ENCODE data around the gene KRTAP4-5.
"Not testable (repeated sequence)": the region's sequence is repeated elsewhere in the genome, so short reads cannot be mapped to it uniquely, and the experiment has no call there.

KRTAP4-5 gene

DNA sequence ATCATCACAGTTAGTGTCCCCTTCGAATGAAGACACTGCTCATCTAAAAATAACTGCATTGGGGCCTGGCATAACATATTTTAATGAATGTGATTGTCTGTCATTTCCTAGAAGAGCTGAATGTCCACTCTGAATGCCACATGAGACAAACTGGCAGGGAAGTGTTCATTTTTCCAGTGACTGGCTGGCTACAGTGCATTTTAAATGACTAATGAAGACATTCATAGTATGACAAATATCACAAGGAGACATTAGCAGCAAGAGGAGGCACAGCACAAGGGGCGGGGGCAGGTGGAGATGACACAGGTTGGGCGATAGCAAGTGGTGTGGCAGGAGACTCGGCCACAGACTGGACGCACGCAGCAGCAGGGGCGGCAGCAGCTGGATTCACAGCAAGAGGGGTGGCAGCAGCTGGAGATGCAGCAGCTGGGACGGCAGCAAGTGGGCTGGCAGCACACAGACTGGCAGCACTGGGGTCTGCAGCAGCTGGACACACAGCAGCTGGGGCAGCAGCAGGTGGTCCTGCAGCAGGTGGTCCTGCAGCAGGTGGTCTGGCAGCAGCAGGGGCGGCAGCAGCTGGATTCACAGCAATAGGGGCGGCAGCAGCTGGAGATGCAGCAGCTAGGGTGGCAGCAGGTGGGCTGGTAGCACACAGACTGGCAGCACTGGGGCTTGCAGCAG, 514 bp downstream of the KRTAP4-5 start:
- not testable (repeated sequence) for H3K9me3 ChIP-seq (ENCODE audit: control insufficient read depth, low read length); H3K4me3 ChIP-seq (ENCODE audit: insufficient read depth, low read depth, low read length); H3K36me3 ChIP-seq (ENCODE audit: control insufficient read depth, insufficient read depth, low read length); H3K4me1 ChIP-seq (ENCODE audit: control insufficient read depth, insufficient read depth, low read length); H3K27ac ChIP-seq (ENCODE audit: insufficient read depth, low read depth, low read length, poor library complexity, severe bottlenecking); H3K27me3 ChIP-seq (ENCODE audit: control insufficient read depth, insufficient read depth, low read length, poor library complexity, severe bottlenecking)
- WGBS, 2 experiments: 86% methylated on average over 10 of the region's 10 CpGs

DNA sequence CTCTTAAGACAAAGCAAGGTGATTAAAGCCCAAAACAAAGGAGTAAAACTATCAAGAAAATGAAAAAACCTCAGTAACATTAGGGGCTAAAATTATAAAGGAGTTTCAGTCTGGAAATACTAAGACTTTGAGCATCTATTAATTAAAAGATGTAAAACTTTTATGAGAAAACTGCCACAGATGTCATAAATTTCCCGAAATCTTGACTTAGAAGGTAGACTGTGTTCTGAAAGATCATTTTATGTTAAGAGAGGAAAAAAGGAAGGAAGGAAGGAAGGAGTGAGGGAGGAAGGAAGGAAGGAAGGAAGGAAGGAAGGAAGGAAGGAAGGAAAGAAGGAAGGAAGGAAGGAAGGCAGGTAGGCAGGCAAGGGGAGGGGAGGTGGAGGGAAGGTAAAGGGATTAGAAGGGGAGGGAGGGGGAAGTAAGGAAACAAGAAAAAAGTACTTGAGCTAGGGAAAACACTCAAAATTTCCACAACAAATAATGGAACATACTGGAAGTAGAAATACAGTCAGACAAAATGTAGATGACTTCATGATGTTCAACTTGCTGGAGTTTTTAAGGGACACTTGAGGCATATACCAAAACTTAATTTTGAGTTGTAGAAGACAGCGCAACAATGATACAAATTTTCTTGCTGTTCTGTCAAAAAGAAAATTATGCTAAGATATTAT, 2.0 kb downstream of the KRTAP4-5 start:
- H3K36me3 ChIP-seq (ENCODE audit: control insufficient read depth, insufficient read depth, low read length): no peaks in the 10 kb centered on the region
- H3K4me3 ChIP-seq (ENCODE audit: insufficient read depth, low read depth, low read length): no peak overlapping the region
- no peaks in the 10 kb centered on the region for H3K27me3 ChIP-seq (ENCODE audit: control insufficient read depth, insufficient read depth, low read length, poor library complexity, severe bottlenecking)
- 93 to 100% methylated on average over 2 of the region's 2 CpGs for WGBS, 2 experiments
- no peaks in the 10 kb centered on the region for H3K9me3 ChIP-seq (ENCODE audit: control insufficient read depth, low read length)
- no peak overlapping the region for H3K27ac ChIP-seq (ENCODE audit: insufficient read depth, low read depth, low read length, poor library complexity, severe bottlenecking)
- no peaks in the 10 kb centered on the region for H3K4me1 ChIP-seq (ENCODE audit: control insufficient read depth, insufficient read depth, low read length)

- no peaks in the 10 kb centered on the region for H3K27me3 ChIP-seq (ENCODE audit: control insufficient read depth, insufficient read depth, low read length, poor library complexity, severe bottlenecking)
- H3K27ac ChIP-seq (ENCODE audit: insufficient read depth, low read depth, low read length, poor library complexity, severe bottlenecking): no peak overlapping the region
- H3K4me1 ChIP-seq (ENCODE audit: control insufficient read depth, insufficient read depth, low read length): no peaks in the 10 kb centered on the region
- 97 to 100% methylated on average over 2 of the region's 2 CpGs for WGBS, 2 experiments
- no peaks in the 10 kb centered on the region for H3K36me3 ChIP-seq (ENCODE audit: control insufficient read depth, insufficient read depth, low read length)
- H3K9me3 ChIP-seq (ENCODE audit: control insufficient read depth, low read length): no peaks in the 10 kb centered on the region
- H3K4me3 ChIP-seq (ENCODE audit: insufficient read depth, low read depth, low read length): no peak overlapping the region
Measured at GRCh38 chr17:41145261-41145660, 4.4 kb downstream of the KRTAP4-5 start.

DNA sequence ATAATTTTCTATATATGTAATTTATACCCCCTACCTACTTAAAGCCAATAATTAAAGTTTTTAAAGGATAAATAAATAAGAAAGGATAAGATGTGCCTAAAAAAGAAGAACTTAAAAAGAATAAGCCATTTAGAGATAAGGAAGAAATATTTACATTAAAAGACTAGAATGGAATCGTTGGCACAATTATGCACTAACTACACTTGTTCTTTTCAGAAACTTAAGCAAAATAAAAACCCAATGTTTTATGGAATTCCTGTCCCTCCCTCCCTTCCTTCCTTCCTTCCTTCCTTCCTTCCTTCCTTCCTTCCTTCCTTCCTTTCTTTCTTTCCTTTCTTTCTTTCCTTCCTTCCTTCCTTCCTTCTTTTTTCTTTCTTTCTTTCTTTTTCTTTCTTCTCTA, 4.8 kb downstream of the KRTAP4-5 start:
- Histone ChIP-seq H3K27me3 (ENCODE audit: control insufficient read depth, insufficient read depth, low read length, poor library complexity, severe bottlenecking) (no peaks in the 10 kb centered on the region), H3K4me3 (ENCODE audit: insufficient read depth, low read depth, low read length) (no peak overlapping the region), H3K4me1 (ENCODE audit: control insufficient read depth, insufficient read depth, low read length) (no peaks in the 10 kb centered on the region), H3K9me3 (ENCODE audit: control insufficient read depth, low read length) (no peaks in the 10 kb centered on the region), H3K36me3 (ENCODE audit: control insufficient read depth, insufficient read depth, low read length) (no peaks in the 10 kb centered on the region), H3K27ac (ENCODE audit: insufficient read depth, low read depth, low read length, poor library complexity, severe bottlenecking) (no peak overlapping the region)
- 94 to 100% methylated on average over 1 of the region's 1 CpG for WGBS, 2 experiments

DNA sequence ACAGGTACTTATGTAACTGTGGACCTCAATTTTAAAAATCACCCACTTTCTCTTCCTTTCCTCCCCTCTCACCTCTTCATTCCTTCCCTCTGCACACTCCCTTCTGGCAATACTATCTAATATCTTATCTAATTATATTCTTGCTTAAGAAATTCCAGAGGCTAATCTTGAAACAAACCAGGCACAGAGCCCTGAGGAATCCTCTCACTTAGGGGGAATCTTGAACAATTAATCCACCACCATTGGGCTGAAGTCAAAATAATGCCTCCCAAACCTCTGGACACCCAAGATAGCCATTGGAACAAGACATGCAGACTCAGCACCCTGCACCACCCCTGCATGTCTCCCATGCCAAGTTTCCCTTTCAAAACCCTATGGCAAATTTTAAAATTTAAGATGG, 8.3 kb downstream of the KRTAP4-5 start:
- Histone ChIP-seq H3K36me3 (ENCODE audit: control insufficient read depth, insufficient read depth, low read length) (no peaks in the 10 kb centered on the region), H3K9me3 (ENCODE audit: control insufficient read depth, low read length) (no peaks in the 10 kb centered on the region), H3K27ac (ENCODE audit: insufficient read depth, low read depth, low read length, poor library complexity, severe bottlenecking) (no peak overlapping the region), H3K4me3 (ENCODE audit: insufficient read depth, low read depth, low read length) (no peak overlapping the region), H3K4me1 (ENCODE audit: control insufficient read depth, insufficient read depth, low read length) (no peaks in the 10 kb centered on the region), H3K27me3 (ENCODE audit: control insufficient read depth, insufficient read depth, low read length, poor library complexity, severe bottlenecking) (no peaks in the 10 kb centered on the region)

- Histone ChIP-seq H3K9me3 (ENCODE audit: control insufficient read depth, low read length) (no peaks in the 10 kb centered on the region), H3K4me1 (ENCODE audit: control insufficient read depth, insufficient read depth, low read length) (no peaks in the 10 kb centered on the region), H3K4me3 (ENCODE audit: insufficient read depth, low read depth, low read length) (no peak within 1 kb of the TSS), H3K27me3 (ENCODE audit: control insufficient read depth, insufficient read depth, low read length, poor library complexity, severe bottlenecking) (no peaks in the 10 kb centered on the region), H3K27ac (ENCODE audit: insufficient read depth, low read depth, low read length, poor library complexity, severe bottlenecking) (no peak within 1 kb of the TSS), H3K36me3 (ENCODE audit: control insufficient read depth, insufficient read depth, low read length) (no peaks in the 10 kb centered on the region)
- WGBS, 2 experiments: 86 to 96% methylated on average over 6 of the region's 6 CpGs
Measured at GRCh38 chr17:41140360-41141131, 9.1 kb downstream of the KRTAP4-5 start, which contains the start of gene KRTAP4-6. TSS of gene KRTAP4-6 (minus strand) at chr17:41140544. CDS start at chr17:41140487, 57 bp downstream.

GRCh38 chr17:41139865-41140264, 9.8 kb downstream of the KRTAP4-5 start:
- H3K4me1 ChIP-seq (ENCODE audit: control insufficient read depth, insufficient read depth, low read length); H3K27ac ChIP-seq (ENCODE audit: insufficient read depth, low read depth, low read length, poor library complexity, severe bottlenecking); H3K9me3 ChIP-seq (ENCODE audit: control insufficient read depth, low read length); H3K4me3 ChIP-seq (ENCODE audit: insufficient read depth, low read depth, low read length); H3K36me3 ChIP-seq (ENCODE audit: control insufficient read depth, insufficient read depth, low read length); H3K27me3 ChIP-seq (ENCODE audit: control insufficient read depth, insufficient read depth, low read length, poor library complexity, severe bottlenecking): not testable (repeated sequence)
- 87 to 91% methylated on average over 12 of the region's 12 CpGs for WGBS, 2 experiments

- Histone ChIP-seq H3K27me3 (ENCODE audit: control insufficient read depth, insufficient read depth, low read length, poor library complexity, severe bottlenecking) (no peaks in the 10 kb centered on the region), H3K27ac (ENCODE audit: insufficient read depth, low read depth, low read length, poor library complexity, severe bottlenecking) (no peak overlapping the region), H3K9me3 (ENCODE audit: control insufficient read depth, low read length) (no peaks in the 10 kb centered on the region), H3K4me1 (ENCODE audit: control insufficient read depth, insufficient read depth, low read length) (no peaks in the 10 kb centered on the region), H3K4me3 (ENCODE audit: insufficient read depth, low read depth, low read length) (no peak overlapping the region), H3K36me3 (ENCODE audit: control insufficient read depth, insufficient read depth, low read length) (no peaks in the 10 kb centered on the region)
- WGBS, 2 experiments: 93 to 97% methylated on average over 2 of the region's 2 CpGs
Measured at GRCh38 chr17:41133880-41134735, 15.5 kb downstream of the KRTAP4-5 start.

DNA sequence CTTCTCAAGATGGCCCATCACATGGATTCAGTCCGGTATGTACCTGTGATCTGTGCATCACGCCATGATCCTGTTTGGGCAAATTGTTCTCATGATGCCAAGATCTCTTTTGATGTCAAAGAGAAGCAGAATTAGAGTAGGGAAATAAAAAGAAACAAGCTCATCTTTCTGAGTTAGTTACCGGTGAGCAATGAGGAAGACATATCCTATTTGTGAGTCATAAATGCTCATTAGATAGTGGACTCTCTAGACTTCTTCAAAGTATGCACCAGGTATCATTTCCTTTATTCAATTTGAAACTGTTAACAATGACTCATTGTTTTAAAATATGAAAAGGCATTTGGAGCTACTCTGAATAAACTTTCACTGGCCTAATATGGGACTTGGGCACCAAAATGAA, 17.6 kb downstream of the KRTAP4-5 start:
- no peaks in the 10 kb centered on the region for H3K36me3 ChIP-seq (ENCODE audit: control insufficient read depth, insufficient read depth, low read length)
- WGBS, 2 experiments: 96 to 99% methylated on average over 3 of the region's 3 CpGs
- H3K27ac ChIP-seq (ENCODE audit: insufficient read depth, low read depth, low read length, poor library complexity, severe bottlenecking): no peak overlapping the region
- no peaks in the 10 kb centered on the region for H3K27me3 ChIP-seq (ENCODE audit: control insufficient read depth, insufficient read depth, low read length, poor library complexity, severe bottlenecking)
- H3K9me3 ChIP-seq (ENCODE audit: control insufficient read depth, low read length): no peaks in the 10 kb centered on the region
- no peak overlapping the region for H3K4me3 ChIP-seq (ENCODE audit: insufficient read depth, low read depth, low read length)
- no peaks in the 10 kb centered on the region for H3K4me1 ChIP-seq (ENCODE audit: control insufficient read depth, insufficient read depth, low read length)
